Astrocyte of the hippocampus (primary cell): Measurements from ENCODE around the gene UBE2D4.
A peak's percentile ranks its signal among the peaks of the same experiment; 100 is the strongest.
"Not testable (repeated sequence)": the region's sequence is repeated elsewhere in the genome, so short reads cannot be mapped to it uniquely, and the experiment has no call there.

Experiments used
- DNase-seq: peaks from one replicate; pipeline ENCODE4 v3.0.0; 2011; ENCODE audit warnings: low read depth, low spot score

Gene UBE2D4

GRCh38 chr7:43925984-43926797, at the start of gene UBE2D4:
Gene UBE2D4 (plus strand): TSS chr7:43926436. CDS start chr7:43926533, 97 bp downstream.
- peak; percentile 87 for DNase-seq

- no peak for DNase-seq
Observed at GRCh38 chr7:43876976-43877745, 49.1 kb upstream of the UBE2D4 start.

- no peak for DNase-seq
Observed at GRCh38 chr7:43877968-43878864, 48.0 kb upstream of the UBE2D4 start.

- DNase-seq = peak; percentile 47
Observed at GRCh38 chr7:43878867-43879266, 47.4 kb upstream of the UBE2D4 start.

GRCh38 chr7:43879477-43879876, 46.8 kb upstream of the UBE2D4 start:
- peak; percentile 70 for DNase-seq

- DNase-seq = no peak
Observed at GRCh38 chr7:43880596-43880995, 45.6 kb upstream of the UBE2D4 start.

- no peak for DNase-seq
Observed at GRCh38 chr7:43884209-43884608, 42.0 kb upstream of the UBE2D4 start.

GRCh38 chr7:43884617-43885016, 41.6 kb upstream of the UBE2D4 start:
- no peak for DNase-seq

GRCh38 chr7:43888993-43889945, 37.0 kb upstream of the UBE2D4 start:
- no peak for DNase-seq

GRCh38 chr7:43890468-43890867, 35.8 kb upstream of the UBE2D4 start:
- no peak for DNase-seq

- no peak for DNase-seq
Observed at GRCh38 chr7:43891069-43891955, 34.9 kb upstream of the UBE2D4 start.

GRCh38 chr7:43895847-43896415, 30.3 kb upstream of the UBE2D4 start:
- no peak for DNase-seq

GRCh38 chr7:43898571-43898970, 27.7 kb upstream of the UBE2D4 start:
- not testable (repeated sequence) for DNase-seq

GRCh38 chr7:43902542-43903054, 23.6 kb upstream of the UBE2D4 start:
- DNase-seq = no peak

GRCh38 chr7:43904533-43905208, 21.6 kb upstream of the UBE2D4 start:
- DNase-seq = no peak

GRCh38 chr7:43905209-43905946, 20.9 kb upstream of the UBE2D4 start:
- DNase-seq = no peak

- peak; percentile 67 for DNase-seq
Observed at GRCh38 chr7:43905956-43906330, 20.3 kb upstream of the UBE2D4 start.
